T-helper 2 cell treated with Interferon-gamma antibody and Interleukin-4, amounts not matched to agents 100 ng/mL and 5 ng/mL, for 36 hours (primary cell): Measurements from ENCODE around the gene KIF16B. TPM values are rescaled to one million over a fixed set of nuclear protein-coding genes. Genes with fewer than 3 reads are reported as not detected.
"Not testable (repeated sequence)": the region's sequence is repeated elsewhere in the genome, so short reads cannot be mapped to it uniquely, and the experiment has no call there.

Source experiments
- intact Hi-C: fragments of 100-400 bp; cut with micrococcal nuclease; formaldehyde crosslinking; loops from one replicate; pipeline ENCODE4 v1.15.1; 2023
- total RNA-seq: library from RNA; stranded (reverse); gene quantifications from 2 replicates; pipeline ENCODE4 v1.2.3, GENCODE V29; 2022

Gene KIF16B
- total RNA-seq, 1 donor from 2014 or later = 8.0 TPM

- intact Hi-C loops = not testable (repeated sequence)
Observed at GRCh38 chr20:16596404-16596803, 23.2 kb upstream of the KIF16B start.

GRCh38 chr20:16595376-16595775, 22.1 kb upstream of the KIF16B start:
- intact Hi-C loops = no loop called here

- intact Hi-C loops = no loop called here
Observed at GRCh38 chr20:16590041-16590633, 16.9 kb upstream of the KIF16B start.

GRCh38 chr20:16589623-16590022, 16.4 kb upstream of the KIF16B start:
- intact Hi-C loops = no loop called here

- intact Hi-C loops = no loop called here
Observed at GRCh38 chr20:16588241-16588640, 15.0 kb upstream of the KIF16B start.

- intact Hi-C loops = no loop called here
Observed at GRCh38 chr20:16587066-16587465, 13.8 kb upstream of the KIF16B start.

- intact Hi-C loops = no loop called here
Observed at GRCh38 chr20:16583474-16583873, 10.2 kb upstream of the KIF16B start.

- intact Hi-C loops = no loop called here
Observed at GRCh38 chr20:16581241-16581640, 8.0 kb upstream of the KIF16B start.

- intact Hi-C loops = no loop called here
Observed at GRCh38 chr20:16580620-16581019, 7.4 kb upstream of the KIF16B start.

- intact Hi-C loops = no loop called here
Observed at GRCh38 chr20:16580147-16580546, 6.9 kb upstream of the KIF16B start.

GRCh38 chr20:16576219-16576618, 3.0 kb upstream of the KIF16B start:
- intact Hi-C loops = no loop called here

GRCh38 chr20:16575390-16576140, 2.3 kb upstream of the KIF16B start:
- intact Hi-C loops = loop anchor here (1.0 kb wide), 1 partner anchor 155 kb away; the partner anchor contains the start of gene SNRPB2

GRCh38 chr20:16574656-16575355, 1.6 kb upstream of the KIF16B start:
- intact Hi-C loops = loop anchor here (1.0 to 5.0 kb wide), 6 partner anchors 58 to 1712 kb away; partner anchors contain the start of genes KAT14, MGME1, PET117 and SNRPB2

- intact Hi-C loops = loop anchor here (5.0 kb wide), 5 partner anchors 54 to 1716 kb away; partner anchors contain the start of genes KAT14, MGME1, PET117 and SNX5
Observed at GRCh38 chr20:16571333-16571732, 1.9 kb downstream of the KIF16B start.

GRCh38 chr20:16569246-16570153, 3.7 kb downstream of the KIF16B start:
- intact Hi-C loops = loop anchor here (5.0 kb wide), 5 partner anchors 52 to 1718 kb away; partner anchors contain the start of genes KAT14, MGME1, PET117 and SNX5

GRCh38 chr20:16566080-16566479, 7.2 kb downstream of the KIF16B start:
- intact Hi-C loops = no loop called here

GRCh38 chr20:16564079-16564478, 9.2 kb downstream of the KIF16B start:
- intact Hi-C loops = not testable (repeated sequence)

GRCh38 chr20:16563066-16563806, 10.0 kb downstream of the KIF16B start:
- intact Hi-C loops = no loop called here

GRCh38 chr20:16562259-16562658, 11.0 kb downstream of the KIF16B start:
- intact Hi-C loops = no loop called here

GRCh38 chr20:16560661-16561060, 12.6 kb downstream of the KIF16B start:
- intact Hi-C loops = no loop called here
